AG10803 (cell line): Measurements from ENCODE around the gene TPGS1.

Experiments used
- DNase-seq: peaks from one replicate; pipeline ENCODE4 v3.0.0; 2010; ENCODE audit warnings: low read depth
- H3K4me3 ChIP-seq: 2 replicates; pipeline ENCODE4 v1.5.1; 2011; ENCODE audit warnings: mild to moderate bottlenecking, low read length, control low read depth
- TF ChIP-seq, protein P1 (sequence below): conservative IDR thresholded peaks from 2 replicates; pipeline ENCODE4 v1.5.1; 2011; ENCODE audit warnings: mild to moderate bottlenecking, low read length, control low read depth, inconsistent platforms

Gene TPGS1

DNA sequence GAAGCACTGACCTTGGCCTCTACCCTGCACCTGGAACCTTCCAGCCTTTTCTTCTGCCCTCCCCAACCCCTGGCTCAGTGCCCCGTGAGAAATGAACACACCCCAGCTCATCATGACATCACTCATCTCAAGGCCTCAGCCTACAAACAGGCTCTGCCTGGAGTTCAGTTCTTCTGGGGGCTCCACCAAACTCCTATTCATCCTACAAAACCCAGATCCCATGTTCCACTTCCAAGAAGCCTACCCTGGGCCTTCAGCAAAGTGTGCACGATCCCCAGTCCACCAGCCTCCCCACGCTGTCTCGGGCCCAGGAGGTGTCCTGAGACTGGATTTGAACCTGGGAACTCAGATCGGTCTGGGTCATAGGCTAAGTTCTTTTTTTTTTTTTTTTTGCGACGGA is 37.5 kb upstream of the TPGS1 start:
- H3K4me3 ChIP-seq: no peak overlapping the region
- DNase-seq: no peak
- TF ChIP-seq, protein P1, sequence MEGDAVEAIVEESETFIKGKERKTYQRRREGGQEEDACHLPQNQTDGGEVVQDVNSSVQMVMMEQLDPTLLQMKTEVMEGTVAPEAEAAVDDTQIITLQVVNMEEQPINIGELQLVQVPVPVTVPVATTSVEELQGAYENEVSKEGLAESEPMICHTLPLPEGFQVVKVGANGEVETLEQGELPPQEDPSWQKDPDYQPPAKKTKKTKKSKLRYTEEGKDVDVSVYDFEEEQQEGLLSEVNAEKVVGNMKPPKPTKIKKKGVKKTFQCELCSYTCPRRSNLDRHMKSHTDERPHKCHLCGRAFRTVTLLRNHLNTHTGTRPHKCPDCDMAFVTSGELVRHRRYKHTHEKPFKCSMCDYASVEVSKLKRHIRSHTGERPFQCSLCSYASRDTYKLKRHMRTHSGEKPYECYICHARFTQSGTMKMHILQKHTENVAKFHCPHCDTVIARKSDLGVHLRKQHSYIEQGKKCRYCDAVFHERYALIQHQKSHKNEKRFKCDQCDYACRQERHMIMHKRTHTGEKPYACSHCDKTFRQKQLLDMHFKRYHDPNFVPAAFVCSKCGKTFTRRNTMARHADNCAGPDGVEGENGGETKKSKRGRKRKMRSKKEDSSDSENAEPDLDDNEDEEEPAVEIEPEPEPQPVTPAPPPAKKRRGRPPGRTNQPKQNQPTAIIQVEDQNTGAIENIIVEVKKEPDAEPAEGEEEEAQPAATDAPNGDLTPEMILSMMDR: no peak

DNA sequence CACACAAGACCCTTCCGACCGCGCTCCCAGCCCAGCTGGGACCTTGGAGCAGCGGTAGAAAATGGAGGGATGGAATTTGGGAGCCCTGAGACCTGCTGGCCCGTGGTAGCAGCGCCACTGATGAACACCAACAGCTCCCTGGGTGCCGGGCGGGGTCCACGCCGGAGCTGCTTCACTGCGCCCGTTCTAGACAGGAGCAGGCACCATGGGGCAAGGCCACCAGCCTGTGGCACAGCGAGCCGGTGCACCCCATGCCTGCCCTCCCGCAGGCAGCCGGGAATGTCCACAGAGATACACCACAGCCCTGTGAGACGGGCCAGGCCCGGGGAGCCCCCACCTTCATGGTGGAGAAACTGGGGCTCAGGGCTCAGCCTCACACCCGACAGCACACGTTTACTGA is 36.6 kb upstream of the TPGS1 start:
- H3K4me3 ChIP-seq: no peak overlapping the region
- TF ChIP-seq, protein P1: no peak
- no peak for DNase-seq

GRCh38 chr19:472005-472858 is 35.1 kb upstream of the TPGS1 start:
- DNase-seq: no peak
- TF ChIP-seq, protein P1: no peak

DNA sequence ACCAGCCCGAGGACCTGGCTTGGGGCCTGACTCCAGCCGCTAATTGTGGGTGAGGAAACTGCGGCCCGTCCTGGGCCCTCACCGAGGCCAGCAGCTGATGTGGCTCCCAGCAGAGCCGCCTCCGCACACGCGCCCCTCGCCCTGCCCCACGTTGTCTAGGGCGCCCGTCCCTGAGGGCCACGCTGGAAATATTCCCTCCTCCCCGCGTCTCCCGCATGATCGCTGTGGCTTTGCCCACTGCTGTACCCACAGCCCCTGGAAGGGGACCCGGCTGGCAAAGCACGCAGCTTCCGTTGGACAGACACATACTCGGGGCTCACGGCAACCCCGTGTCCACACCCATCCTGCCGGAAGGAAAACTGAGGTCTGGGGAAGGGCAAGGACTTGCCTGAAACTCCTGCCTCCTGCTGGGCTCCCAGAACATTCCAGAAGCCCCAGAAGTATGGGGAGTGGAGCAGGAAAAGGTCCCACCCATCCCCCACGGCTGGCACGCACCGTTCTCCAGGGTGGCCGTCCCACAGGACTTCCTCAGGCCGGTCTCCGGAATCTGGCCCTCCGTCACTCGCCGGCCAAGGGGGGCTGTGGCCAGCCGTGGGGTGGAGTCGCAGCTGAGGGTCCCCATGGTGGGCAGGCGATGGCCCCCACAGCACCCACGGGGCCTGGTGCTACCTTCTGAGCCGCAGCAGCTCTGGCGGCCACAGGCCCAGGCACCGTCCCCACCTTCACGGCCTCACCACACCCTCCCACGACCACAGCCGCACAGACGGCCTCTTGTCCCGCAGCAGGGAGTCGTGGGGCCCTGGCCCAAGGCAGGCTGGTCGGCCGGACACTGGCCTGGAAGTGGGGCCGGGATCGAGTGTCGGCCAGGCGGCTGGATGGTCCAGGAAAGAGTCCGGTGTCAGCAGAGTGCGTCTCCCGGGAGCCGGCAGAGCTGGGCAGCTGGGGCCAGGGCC is 32.9 kb upstream of the TPGS1 start:
- DNase-seq: no peak
- TF ChIP-seq, protein P1: no peak
- no peak overlapping the region for H3K4me3 ChIP-seq

More at GRCh38 chr19:472005-472858, 35.1 kb upstream of the TPGS1 start:
- no peak overlapping the region for H3K4me3 ChIP-seq

GRCh38 chr19:475360-475759 is 31.9 kb upstream of the TPGS1 start:
- TF ChIP-seq, protein P1: no peak
- no peak overlapping the region for H3K4me3 ChIP-seq
- no peak for DNase-seq

DNA sequence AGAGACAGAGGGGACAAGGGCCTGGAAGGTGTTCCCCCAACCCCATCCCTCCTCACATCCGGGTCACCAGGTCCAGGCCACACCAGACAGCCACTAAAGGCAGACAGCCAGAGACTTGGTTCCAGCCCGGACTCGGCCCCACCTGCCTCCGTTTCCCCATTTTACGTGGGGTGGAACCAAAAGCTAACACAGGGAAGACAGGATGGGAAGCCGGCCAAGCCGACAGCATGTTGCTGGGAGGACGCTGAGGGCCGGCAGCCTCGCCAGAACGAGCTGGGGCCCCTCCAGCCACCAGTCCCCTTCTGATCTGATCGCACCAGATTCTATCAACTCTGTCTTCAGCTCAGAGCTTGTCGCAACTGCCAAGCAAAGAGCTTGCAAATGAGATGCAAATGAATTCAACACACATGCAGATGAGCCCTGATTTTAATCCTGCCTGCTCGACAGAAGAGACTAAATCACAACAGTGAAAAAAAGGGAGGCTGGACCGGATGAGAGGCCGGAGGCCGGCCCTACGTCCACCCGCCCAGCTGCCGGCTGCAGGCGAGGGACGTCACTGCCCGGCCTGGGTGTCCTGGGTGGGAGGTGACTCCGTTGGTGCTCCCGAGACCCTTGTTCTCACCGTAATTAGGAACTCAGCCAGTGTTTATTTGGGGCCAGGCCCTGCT is 28.9 kb upstream of the TPGS1 start:
- TF ChIP-seq, protein P1: no peak
- DNase-seq: no peak
- no peak overlapping the region for H3K4me3 ChIP-seq
